Upper lobe of left lung (tissue), 6 donors: ENCODE measurements around the gene SLC35C1. TPM values are rescaled to one million over a fixed set of nuclear protein-coding genes. Genes with fewer than 3 reads are reported as not detected.
"Not testable (repeated sequence)": the region's sequence is repeated elsewhere in the genome, so short reads cannot be mapped to it uniquely, and the experiment has no call there.

Source experiments
- ATAC-seq, 2 donors: fragments of 200-7000 bp; cut with Tn5 transposase; one replicate each; pipeline ENCODE4 v1.9.1; 2022; ENCODE audit warnings: mild to moderate bottlenecking in 2 of 2, moderate library complexity in 2 of 2; ENCODE audit not compliant: low FRiP score in 2 of 2
- DNase-seq, 2 donors: peaks; one replicate each; pipeline ENCODE4 v3.0.0-alpha.2; 2019 to 2020
- H3K27ac ChIP-seq, 4 donors: fragments of 200-600 bp; sonication (generic); one replicate each; pipeline ENCODE4 v1.5.1; 2016 to 2019
- H3K27me3 ChIP-seq, 4 donors: fragments of 200-600 bp; sonication (generic); one replicate each; pipeline ENCODE4 v1.5.1; 2017 to 2019
- H3K36me3 ChIP-seq, 4 donors: fragments of 200-600 bp; sonication (generic); one replicate each; pipeline ENCODE4 v1.5.1; 2016 to 2019
- H3K4me1 ChIP-seq, 4 donors: fragments of 200-600 bp; sonication (generic); one replicate each; pipeline ENCODE4 v1.5.1; 2018 to 2019
- H3K4me3 ChIP-seq, 4 donors: fragments of 200-600 bp; sonication (generic); one replicate each; pipeline ENCODE4 v1.5.1; 2017 to 2019; ENCODE audit warnings: mild to moderate bottlenecking in 2 of 4, moderate library complexity in 1 of 4
- H3K9me3 ChIP-seq, 4 donors: fragments of 200-600 bp; sonication (generic); one replicate each; pipeline ENCODE4 v1.5.1; 2018 to 2019
- EP300 ChIP-seq, 4 donors: sonication (generic); formaldehyde crosslinking; IDR thresholded peaks; one replicate each; pipeline ENCODE4 v1.5.1; 2017; ENCODE audit warnings: antibody characterized with exemption in 4 of 4, control low read depth in 2 of 4
- POLR2A ChIP-seq, 4 donors: fragments of 450-650 bp; IDR thresholded peaks; one replicate each; pipeline ENCODE4 v1.5.1; 2016 to 2017; ENCODE audit warnings: antibody characterized with exemption in 4 of 4, mild to moderate bottlenecking in 2 of 4
- POLR2AphosphoS5 ChIP-seq, 2 donors: sonication (generic); formaldehyde crosslinking; IDR thresholded peaks; one replicate each; pipeline ENCODE4 v1.5.1; 2017; ENCODE audit warnings: antibody characterized with exemption in 2 of 2
- WGBS, 2 donors: methylation state at CpG; one replicate each; pipeline ENCODE4 v1.1.5; 2017 to 2018; 5-methylcytosine and 5-hydroxymethylcytosine counted together
- total RNA-seq, 6 donors: library from RNA; depleted of rRNA in 4 of 6; stranded (reverse); fragments of >200 nt in 4 of 6; gene quantifications; one replicate each; pipeline versions ENCODE4 v1.1.0 to v1.2.1, GENCODE V29; 2016 to 2021
- TF ChIP-seq, protein P1 (sequence below), 6 experiments: fragments of 450-650 bp in 4 of 6; fragments of 200-600 bp in 2 of 6; sonication (generic) in 2 of 6; IDR thresholded peaks; one replicate each; pipeline ENCODE4 v1.5.1; 2016 to 2019; ENCODE audit warnings: antibody characterized with exemption in 6 of 6
- donor health status: DM: no; HTN: no; CAD: no; lungs with moderate emphysema.
- donor health status: DM: no; HTN: yes; CAD: no; lungs with severe emphysema.

The SLC35C1 gene
- total RNA-seq, 6 donors from 2014 or later = 18.3 to 50.9 (median 24.0) TPM

- WGBS, 2 donors = 57 to 61% methylated on average over 4 of the region's 4 CpGs
Measured at GRCh38 chr11:45834298-45834756, 29.4 kb downstream of the SLC35C1 start.

GRCh38 chr11:45839204-45839603 lies 34.3 kb downstream of the SLC35C1 start:
- Histone ChIP-seq H3K4me3 (no peak overlapping the region), H3K4me1 (peaks cover 0 to 11% (median 6%) of the 10 kb centered on the region in 4 donors), H3K27me3 (no peaks in the 10 kb centered on the region), H3K36me3 (no peaks in the 10 kb centered on the region), H3K27ac (no peak overlapping the region), H3K9me3 (no peaks in the 10 kb centered on the region)
- 83 to 91% methylated on average over 6 of the region's 6 CpGs for WGBS, 2 donors
- TF ChIP-seq POLR2A (IDR thresholded peaks at IDR 0.05) (no peak), POLR2AphosphoS5 (IDR thresholded peaks at IDR 0.05) (no peak)
- ATAC-seq = no peak
- DNase-seq = peak in 1 of 2 donors; percentile 17

More at GRCh38 chr11:45834298-45834756, 29.4 kb downstream of the SLC35C1 start:
- Histone ChIP-seq H3K4me3 (no peak overlapping the region), H3K36me3 (no peaks in the 10 kb centered on the region), H3K4me1 (no peaks in the 10 kb centered on the region), H3K9me3 (no peaks in the 10 kb centered on the region), H3K27ac (no peak overlapping the region), H3K27me3 (no peaks in the 10 kb centered on the region)
- TF ChIP-seq POLR2A (IDR thresholded peaks at IDR 0.05) (no peak), POLR2AphosphoS5 (IDR thresholded peaks at IDR 0.05) (no peak), EP300 (IDR thresholded peaks at IDR 0.05) (no peak)
- TF ChIP-seq, protein P1, sequence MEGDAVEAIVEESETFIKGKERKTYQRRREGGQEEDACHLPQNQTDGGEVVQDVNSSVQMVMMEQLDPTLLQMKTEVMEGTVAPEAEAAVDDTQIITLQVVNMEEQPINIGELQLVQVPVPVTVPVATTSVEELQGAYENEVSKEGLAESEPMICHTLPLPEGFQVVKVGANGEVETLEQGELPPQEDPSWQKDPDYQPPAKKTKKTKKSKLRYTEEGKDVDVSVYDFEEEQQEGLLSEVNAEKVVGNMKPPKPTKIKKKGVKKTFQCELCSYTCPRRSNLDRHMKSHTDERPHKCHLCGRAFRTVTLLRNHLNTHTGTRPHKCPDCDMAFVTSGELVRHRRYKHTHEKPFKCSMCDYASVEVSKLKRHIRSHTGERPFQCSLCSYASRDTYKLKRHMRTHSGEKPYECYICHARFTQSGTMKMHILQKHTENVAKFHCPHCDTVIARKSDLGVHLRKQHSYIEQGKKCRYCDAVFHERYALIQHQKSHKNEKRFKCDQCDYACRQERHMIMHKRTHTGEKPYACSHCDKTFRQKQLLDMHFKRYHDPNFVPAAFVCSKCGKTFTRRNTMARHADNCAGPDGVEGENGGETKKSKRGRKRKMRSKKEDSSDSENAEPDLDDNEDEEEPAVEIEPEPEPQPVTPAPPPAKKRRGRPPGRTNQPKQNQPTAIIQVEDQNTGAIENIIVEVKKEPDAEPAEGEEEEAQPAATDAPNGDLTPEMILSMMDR (IDR thresholded peaks at IDR 0.05) = no peak
- ATAC-seq (peak in 1 of 2 donors; percentile 23), DNase-seq (peak in 1 of 2 donors; percentile 16)

- not testable (repeated sequence) for H3K4me3 ChIP-seq, ATAC-seq, H3K9me3 ChIP-seq, H3K27me3 ChIP-seq, H3K27ac ChIP-seq, H3K36me3 ChIP-seq
- H3K4me1 ChIP-seq = peaks cover 0 to 11% (median 6%) of the 10 kb centered on the region in 4 donors
- peak in 1 of 2 donors; percentile 2 for DNase-seq
- WGBS, 2 donors = 80 to 95% methylated on average over 13 of the region's 13 CpGs
Measured at GRCh38 chr11:45840251-45840650, 35.3 kb downstream of the SLC35C1 start.

DNA sequence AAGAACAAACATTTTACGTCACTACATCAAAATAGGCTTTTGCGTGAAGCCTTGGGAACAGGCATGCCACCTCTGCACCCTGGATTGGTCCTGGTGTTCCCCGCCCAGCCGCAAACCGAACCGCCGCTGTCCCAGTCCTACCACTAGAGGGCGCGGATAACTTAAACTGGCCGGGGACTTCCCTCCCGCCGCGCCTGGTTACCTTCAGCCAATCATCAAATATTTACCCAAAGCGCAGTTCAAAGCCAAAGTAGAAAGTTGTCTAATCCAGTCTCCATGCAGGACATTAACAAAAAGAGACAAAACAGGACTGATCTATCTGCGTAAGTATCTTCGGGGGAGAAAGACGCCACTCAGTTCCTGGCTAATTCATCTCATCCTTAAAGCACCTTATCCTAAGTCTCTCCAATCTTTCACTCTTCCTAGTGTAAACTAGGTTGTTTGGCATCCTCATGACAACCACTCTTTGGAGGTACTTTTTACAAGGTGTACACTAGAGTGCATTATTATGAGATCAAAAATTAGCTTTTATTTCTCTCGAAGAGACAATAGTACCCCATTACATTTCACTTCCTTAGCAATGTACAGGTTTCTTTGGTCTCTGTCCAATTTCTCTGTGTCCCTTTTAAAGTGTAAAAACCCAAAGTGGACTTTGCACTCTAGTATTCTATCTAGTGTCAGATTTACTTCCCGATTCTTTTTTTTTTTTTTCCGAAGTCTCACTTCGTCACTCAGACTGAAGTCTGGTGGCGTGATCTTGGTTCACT lies 38.4 kb downstream of the SLC35C1 start:
- H3K9me3 ChIP-seq = no peaks in the 10 kb centered on the region
- DNase-seq (peak; percentile 93), ATAC-seq (peak; percentile 72 to 90)
- peak overlapping the region; percentile 21 to 67 (median 54) for H3K27ac ChIP-seq
- TF ChIP-seq, protein P1 (IDR thresholded peaks at IDR 0.05) = peak; percentile 88 to 94 (median 91)
- TF ChIP-seq POLR2A (IDR thresholded peaks at IDR 0.05) (peak in 1 of 4 donors; percentile 13), POLR2AphosphoS5 (IDR thresholded peaks at IDR 0.05) (peak; percentile 33 to 63), EP300 (IDR thresholded peaks at IDR 0.05) (no peak)
- H3K4me3 ChIP-seq = no peak overlapping the region
- peaks cover 13 to 25% (median 16%) of the 10 kb centered on the region in 4 donors for H3K4me1 ChIP-seq
- H3K36me3 ChIP-seq = no peaks in the 10 kb centered on the region
- 15 to 21% methylated on average over 15 to 22 of the region's 22 CpGs for whole genome bisulfite sequencing, 2 donors
- no peaks in the 10 kb centered on the region for H3K27me3 ChIP-seq

- H3K36me3 ChIP-seq = no peaks in the 10 kb centered on the region
- H3K4me3 ChIP-seq = no peak overlapping the region
- 83 to 90% methylated on average over 3 of the region's 3 CpGs for WGBS, 2 donors
- H3K27me3 ChIP-seq = no peaks in the 10 kb centered on the region
- TF ChIP-seq EP300 (IDR thresholded peaks at IDR 0.05) (no peak), POLR2A (IDR thresholded peaks at IDR 0.05) (no peak)
- peak overlapping the region in 1 of 4 donors; percentile 94 for H3K27ac ChIP-seq
- H3K4me1 ChIP-seq = peaks cover 29 to 41% (median 33%) of the 10 kb centered on the region in 4 donors
- DNase-seq (no peak), ATAC-seq (no peak)
- H3K9me3 ChIP-seq = no peaks in the 10 kb centered on the region
Measured at GRCh38 chr11:45844822-45845578, 40.1 kb downstream of the SLC35C1 start.

GRCh38 chr11:45846174-45846675 lies 41.3 kb downstream of the SLC35C1 start:
- H3K27ac ChIP-seq = peak overlapping the region; percentile 94 to 99 (median 97)
- peaks cover 38 to 53% (median 44%) of the 10 kb centered on the region in 4 donors for H3K4me1 ChIP-seq
- WGBS, 2 donors = 74 to 82% methylated on average over 4 of the region's 4 CpGs
- H3K27me3 ChIP-seq = no peaks in the 10 kb centered on the region
- H3K36me3 ChIP-seq = no peaks in the 10 kb centered on the region
- ATAC-seq (no peak), DNase-seq (no peak)
- TF ChIP-seq, protein P1 (IDR thresholded peaks at IDR 0.05) = no peak
- TF ChIP-seq POLR2A (IDR thresholded peaks at IDR 0.05) = no peak
- no peaks in the 10 kb centered on the region for H3K9me3 ChIP-seq
- peak overlapping the region in 1 of 4 donors; percentile 87 for H3K4me3 ChIP-seq
